ENCODE results near the gene PLEK2. TPM values are rescaled to one million over a fixed set of nuclear protein-coding genes. Genes with fewer than 3 reads are reported as not detected.

PLEK2 gene
- total and polyA plus RNA-seq, 4 donors: 2.8 to 4.9 (median 3.9) TPM

- WGBS, 2 donors: 95 to 96% methylated on average over 9 of the region's 9 CpGs
These were observed 14.4 kb downstream of the PLEK2 start for GRCh38 chr14:67397536-67397935.

GRCh38 chr14:67396381-67396970 lies 15.5 kb downstream of the PLEK2 start:
- TF ChIP-seq CTCF (IDR thresholded peaks at IDR 0.05; ENCODE audit: control extremely low read depth, extremely low read depth): no peak
- no peak overlapping the region for H3K9ac ChIP-seq (ENCODE audit: insufficient read depth in 1 of 2, low read length in 2 of 2)

More at GRCh38 chr14:67397536-67397935, 14.4 kb downstream of the PLEK2 start:
- no peak for TF ChIP-seq CTCF (IDR thresholded peaks at IDR 0.05; ENCODE audit: control extremely low read depth, extremely low read depth)
- Histone ChIP-seq H3K9me3 (ENCODE audit: control insufficient read depth in 4 of 4, insufficient read depth in 3 of 4, low read length in 3 of 4) (no peaks in the 10 kb centered on the region), H3K27me3 (ENCODE audit: control insufficient read depth in 3 of 3, insufficient read depth in 3 of 3, low read length in 2 of 3) (no peaks in the 10 kb centered on the region), H3K36me3 (ENCODE audit: control insufficient read depth in 4 of 4, insufficient read depth in 4 of 4, low read length in 4 of 4) (no peaks in the 10 kb centered on the region), H3K27ac (ENCODE audit: low read depth in 1 of 2, low read length in 1 of 2) (no peak overlapping the region), H3K4me3 (no peak overlapping the region), H3K9ac (ENCODE audit: insufficient read depth in 1 of 2, low read length in 2 of 2) (no peak overlapping the region), H3K4me1 (ENCODE audit: control insufficient read depth in 5 of 5, insufficient read depth in 5 of 5, low read length in 5 of 5) (peaks cover 0 to 1% (median 0%) of the 10 kb centered on the region in 5 donors)
- no peak for DNase-seq
- no peak for ATAC-seq (ENCODE audit: insufficient read depth, low FRiP score)

GRCh38 chr14:67395876-67396189 lies 16.1 kb downstream of the PLEK2 start:
- Histone ChIP-seq H3K4me1 (ENCODE audit: control insufficient read depth in 5 of 5, insufficient read depth in 5 of 5, low read length in 5 of 5) (peaks cover 0 to 10% (median 0%) of the 10 kb centered on the region in 5 donors), H3K9me3 (ENCODE audit: control insufficient read depth in 4 of 4, insufficient read depth in 3 of 4, low read length in 3 of 4) (no peaks in the 10 kb centered on the region), H3K27me3 (ENCODE audit: control insufficient read depth in 3 of 3, insufficient read depth in 3 of 3, low read length in 2 of 3) (no peaks in the 10 kb centered on the region), H3K9ac (ENCODE audit: insufficient read depth in 1 of 2, low read length in 2 of 2) (no peak overlapping the region), H3K4me3 (no peak overlapping the region), H3K36me3 (ENCODE audit: control insufficient read depth in 4 of 4, insufficient read depth in 4 of 4, low read length in 4 of 4) (no peaks in the 10 kb centered on the region), H3K27ac (ENCODE audit: low read depth in 1 of 2, low read length in 1 of 2) (no peak overlapping the region)
- WGBS, 2 donors: 82 to 85% methylated on average over 5 of the region's 5 CpGs
- ATAC-seq (ENCODE audit: insufficient read depth, low FRiP score) (no peak), DNase-seq (no peak)
- TF ChIP-seq CTCF (IDR thresholded peaks at IDR 0.05; ENCODE audit: control extremely low read depth, extremely low read depth): no peak

More at GRCh38 chr14:67396381-67396970, 15.5 kb downstream of the PLEK2 start:
- Histone ChIP-seq H3K27ac (ENCODE audit: low read depth in 1 of 2, low read length in 1 of 2) (no peak overlapping the region), H3K36me3 (ENCODE audit: control insufficient read depth in 4 of 4, insufficient read depth in 4 of 4, low read length in 4 of 4) (no peaks in the 10 kb centered on the region), H3K9me3 (ENCODE audit: control insufficient read depth in 4 of 4, insufficient read depth in 3 of 4, low read length in 3 of 4) (no peaks in the 10 kb centered on the region), H3K4me3 (no peak overlapping the region), H3K27me3 (ENCODE audit: control insufficient read depth in 3 of 3, insufficient read depth in 3 of 3, low read length in 2 of 3) (no peaks in the 10 kb centered on the region), H3K4me1 (ENCODE audit: control insufficient read depth in 5 of 5, insufficient read depth in 5 of 5, low read length in 5 of 5) (peaks cover 0 to 10% (median 0%) of the 10 kb centered on the region in 5 donors)
- ATAC-seq (ENCODE audit: insufficient read depth, low FRiP score) (no peak), DNase-seq (no peak)
- WGBS, 2 donors: 61 to 87% methylated on average over 2 of the region's 2 CpGs
